Left lung (tissue), 10 donors: ENCODE results near the gene TNS3. TPM values are rescaled to one million over a fixed set of nuclear protein-coding genes. Genes with fewer than 3 reads are reported as not detected.

Experiments used
- ATAC-seq: fragments of 200-7000 bp; cut with Tn5 transposase; one replicate; pipeline ENCODE4 v1.9.1; 2020; ENCODE audit warnings: moderate library complexity
- DNase-seq, 4 donors: peaks; one replicate each; pipeline ENCODE4 v3.0.0-alpha.2; 2013 to 2020
- H3K27ac ChIP-seq, 2 donors: fragments of 200-600 bp; sonication (generic) in 1 of 2; one replicate each; pipeline versions ENCODE4 v1.5.0 to v1.8.0; 2020 to 2021
- H3K27me3 ChIP-seq, 2 donors: fragments of 200-600 bp; sonication (generic) in 1 of 2; one replicate each; pipeline versions ENCODE4 v1.5.0 to v1.8.0; 2020 to 2021
- H3K36me3 ChIP-seq, 2 donors: fragments of 200-600 bp; sonication (generic) in 1 of 2; one replicate each; pipeline versions ENCODE4 v1.5.0 to v1.8.0; 2020 to 2021
- H3K4me1 ChIP-seq, 2 donors: fragments of 200-600 bp; one replicate each; pipeline ENCODE4 v1.8.0; 2021
- H3K4me3 ChIP-seq, 2 donors: fragments of 200-600 bp; sonication (generic) in 1 of 2; one replicate each; pipeline versions ENCODE4 v1.5.0 to v1.8.0; 2020 to 2021; ENCODE audit warnings: mild to moderate bottlenecking in 1 of 2
- H3K9me3 ChIP-seq, 2 donors: fragments of 200-600 bp; sonication (generic) in 1 of 2; one replicate each; pipeline versions ENCODE4 v1.5.0 to v1.8.0; 2020 to 2021
- intact Hi-C, 2 donors: fragments of 100-400 bp; cut with DNase I; formaldehyde crosslinking; loops; one replicate each; pipeline versions ENCODE4 v1.11.2 to v1.14.2; 2022
- polyA plus RNA-seq, 6 donors: library from polyadenylated mRNA; unstranded; fragments of 120-200 nt; gene quantifications; one replicate each; pipeline ENCODE4 v1.2.1, GENCODE V29; 2013; ENCODE audit not compliant: insufficient read length in 6 of 6
- total RNA-seq, 2 donors: library from RNA; stranded (reverse); fragmentation: NEBNext Ultra II Directional; extraction: Animal tissue kit (Norgen Biotek cat#: 25700); gene quantifications; one replicate each; pipeline ENCODE4 v1.2.1, GENCODE V29; 2021
- TF ChIP-seq, protein P1 (sequence below), 2 donors: fragments of 200-600 bp; sonication (generic) in 1 of 2; IDR thresholded peaks; one replicate each; pipeline versions ENCODE4 v1.5.0 to v1.8.0; 2021; ENCODE audit warnings: antibody characterized with exemption in 2 of 2
- donor health status: DM: no; HTN: yes; CAD: no.
- donor health status: DM: no; HTN: no; CAD: no.

TNS3 gene
- total and polyA plus RNA-seq, 8 donors = 86.3 to 151 (median 97.8) TPM

DNA sequence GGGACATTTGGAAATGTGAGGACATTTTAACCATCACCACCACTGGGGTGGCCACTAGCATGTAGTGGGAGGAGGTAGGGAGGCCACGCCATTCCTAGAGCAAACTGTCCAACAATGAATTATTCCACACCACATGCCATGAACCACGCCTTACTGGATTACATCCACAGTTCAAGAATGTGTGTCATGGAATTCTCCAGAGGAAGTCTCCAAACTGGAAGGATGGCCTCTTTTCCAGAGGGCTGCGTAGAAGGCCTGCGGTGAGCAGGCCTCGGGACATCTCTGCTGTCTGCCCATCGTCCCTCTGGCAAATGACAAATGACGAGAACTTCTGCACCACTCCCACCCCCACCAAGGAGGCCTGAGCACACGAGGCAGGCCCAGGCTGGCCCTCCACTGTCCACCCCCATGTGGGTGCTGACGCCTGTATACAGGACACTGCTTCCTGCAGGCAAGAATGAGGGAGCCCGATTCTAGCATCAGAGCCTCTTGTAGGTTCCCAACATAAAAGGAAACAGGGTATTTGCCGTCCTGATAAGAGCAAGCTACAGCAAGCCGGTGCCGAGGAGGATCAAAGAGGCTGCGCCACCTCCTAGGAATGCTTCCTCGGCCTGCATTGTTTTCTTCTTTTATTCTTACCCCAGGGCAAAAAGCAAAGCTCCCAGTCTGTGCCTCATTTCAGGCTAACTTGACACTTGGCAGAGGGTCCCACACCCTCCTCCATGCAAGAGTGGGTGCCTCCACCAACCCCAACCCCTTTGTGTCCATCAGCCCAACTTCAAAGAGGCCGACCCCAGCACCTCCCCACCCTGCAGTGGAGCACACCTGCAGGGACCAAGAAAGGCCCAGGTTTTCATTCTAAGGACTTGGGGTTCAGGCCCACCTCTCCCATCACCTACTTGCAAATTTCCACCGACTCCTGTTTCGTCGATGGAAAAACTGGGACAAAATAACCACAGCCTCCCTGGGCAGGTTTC, 23.9 kb downstream of the TNS3 start:
- peak; percentile 35 for ATAC-seq
- Histone ChIP-seq H3K4me1 (peaks cover 9 to 28% of the 10 kb centered on the region in 2 donors), H3K4me3 (no peak overlapping the region), H3K27me3 (no peaks in the 10 kb centered on the region), H3K9me3 (no peaks in the 10 kb centered on the region), H3K36me3 (no peaks in the 10 kb centered on the region), H3K27ac (peak overlapping the region in 1 of 2 donors; percentile 33)
- peak in 1 of 4 donors; percentile 35 for DNase-seq
- intact Hi-C loops = no loop called here
- TF ChIP-seq, protein P1, sequence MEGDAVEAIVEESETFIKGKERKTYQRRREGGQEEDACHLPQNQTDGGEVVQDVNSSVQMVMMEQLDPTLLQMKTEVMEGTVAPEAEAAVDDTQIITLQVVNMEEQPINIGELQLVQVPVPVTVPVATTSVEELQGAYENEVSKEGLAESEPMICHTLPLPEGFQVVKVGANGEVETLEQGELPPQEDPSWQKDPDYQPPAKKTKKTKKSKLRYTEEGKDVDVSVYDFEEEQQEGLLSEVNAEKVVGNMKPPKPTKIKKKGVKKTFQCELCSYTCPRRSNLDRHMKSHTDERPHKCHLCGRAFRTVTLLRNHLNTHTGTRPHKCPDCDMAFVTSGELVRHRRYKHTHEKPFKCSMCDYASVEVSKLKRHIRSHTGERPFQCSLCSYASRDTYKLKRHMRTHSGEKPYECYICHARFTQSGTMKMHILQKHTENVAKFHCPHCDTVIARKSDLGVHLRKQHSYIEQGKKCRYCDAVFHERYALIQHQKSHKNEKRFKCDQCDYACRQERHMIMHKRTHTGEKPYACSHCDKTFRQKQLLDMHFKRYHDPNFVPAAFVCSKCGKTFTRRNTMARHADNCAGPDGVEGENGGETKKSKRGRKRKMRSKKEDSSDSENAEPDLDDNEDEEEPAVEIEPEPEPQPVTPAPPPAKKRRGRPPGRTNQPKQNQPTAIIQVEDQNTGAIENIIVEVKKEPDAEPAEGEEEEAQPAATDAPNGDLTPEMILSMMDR (IDR thresholded peaks at IDR 0.05) = no peak

DNA sequence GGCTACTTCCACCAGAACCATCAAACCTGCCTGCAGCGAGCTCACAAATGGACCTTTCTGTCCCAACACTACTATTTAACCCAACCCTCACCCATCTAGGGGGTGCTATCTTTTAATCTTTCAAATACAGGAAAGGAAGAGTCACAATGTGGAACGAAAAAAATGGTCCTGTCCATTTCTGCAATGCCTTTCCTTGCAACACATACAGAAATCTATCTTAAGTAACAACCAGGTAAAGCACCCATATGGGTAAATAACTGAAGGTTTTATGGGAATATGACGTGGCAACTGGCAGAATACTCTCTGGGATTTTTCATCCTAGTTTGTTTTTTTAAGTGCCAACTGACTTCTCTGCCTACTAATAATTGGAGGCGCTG, 24.6 kb downstream of the TNS3 start:
- ATAC-seq (no peak), DNase-seq (no peak)
- Histone ChIP-seq H3K36me3 (no peaks in the 10 kb centered on the region), H3K27me3 (no peaks in the 10 kb centered on the region), H3K27ac (no peak overlapping the region), H3K9me3 (no peaks in the 10 kb centered on the region), H3K4me3 (no peak overlapping the region), H3K4me1 (peaks cover 13 to 35% of the 10 kb centered on the region in 2 donors)
- TF ChIP-seq, protein P1 (IDR thresholded peaks at IDR 0.05) = no peak
- intact Hi-C loops = no loop called here

DNA sequence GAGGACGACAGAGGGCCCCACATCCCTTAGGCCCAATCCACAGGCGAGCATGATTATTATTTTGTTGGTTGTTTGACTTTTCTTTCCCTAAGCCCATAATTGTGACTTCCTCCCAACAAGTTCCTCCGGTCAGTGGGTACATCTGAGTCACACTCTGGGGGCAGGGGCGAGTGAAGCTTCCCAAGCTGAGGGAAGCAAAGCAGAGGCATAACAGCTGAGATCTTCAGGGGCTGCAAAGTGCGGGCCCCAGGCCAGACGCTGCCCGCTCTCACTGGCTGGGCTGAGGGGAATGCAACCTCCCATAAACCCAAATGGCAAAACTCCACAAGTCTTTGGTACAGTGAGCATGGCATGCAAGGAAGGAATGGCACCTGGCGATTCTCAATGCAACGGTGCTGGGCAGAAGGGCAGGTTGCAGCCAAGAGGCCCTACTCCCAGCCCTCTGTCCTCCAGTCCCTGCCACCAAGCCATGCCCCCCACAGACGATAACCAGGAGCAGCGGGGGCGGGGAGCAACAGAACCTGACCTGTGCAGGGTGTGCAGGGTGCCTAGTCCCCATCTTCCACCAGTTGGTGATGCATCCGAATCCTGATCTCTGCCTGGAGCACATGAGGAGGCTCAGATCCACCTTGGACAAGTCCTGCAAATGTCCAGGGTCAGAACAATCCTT, 25.3 kb downstream of the TNS3 start:
- no peaks in the 10 kb centered on the region for H3K9me3 ChIP-seq
- intact Hi-C loops = no loop called here
- peak overlapping the region in 1 of 2 donors; percentile 25 for H3K27ac ChIP-seq
- no peaks in the 10 kb centered on the region for H3K27me3 ChIP-seq
- ATAC-seq (peak; percentile 51), DNase-seq (peak in 1 of 4 donors; percentile 55)
- TF ChIP-seq, protein P1 (IDR thresholded peaks at IDR 0.05) = no peak
- H3K4me3 ChIP-seq = no peak overlapping the region
- no peaks in the 10 kb centered on the region for H3K36me3 ChIP-seq
- peaks cover 13 to 41% of the 10 kb centered on the region in 2 donors for H3K4me1 ChIP-seq

DNA sequence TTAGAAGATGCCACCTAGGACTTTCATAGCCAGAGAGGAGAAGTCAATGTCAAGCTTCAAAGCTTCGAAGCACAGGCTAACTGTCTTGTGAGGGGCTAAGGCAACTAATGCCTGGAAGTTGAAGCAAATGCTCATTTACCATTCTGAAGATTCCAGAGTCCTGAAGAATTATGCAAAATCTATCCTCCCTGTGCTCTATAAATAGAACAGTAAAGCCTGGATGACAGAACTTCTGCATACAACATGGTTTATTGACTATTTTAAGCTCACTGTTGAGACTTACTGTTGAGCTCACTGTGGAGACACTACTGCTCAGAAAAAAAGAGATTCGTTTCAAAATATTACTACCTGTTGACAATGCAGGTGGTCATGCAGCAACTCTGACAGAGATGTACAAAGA, 28.6 kb downstream of the TNS3 start:
- H3K27ac ChIP-seq = peak overlapping the region in 1 of 2 donors; percentile 5
- no peaks in the 10 kb centered on the region for H3K36me3 ChIP-seq
- H3K9me3 ChIP-seq = no peaks in the 10 kb centered on the region
- DNase-seq (no peak), ATAC-seq (no peak)
- intact Hi-C loops = no loop called here
- TF ChIP-seq, protein P1 (IDR thresholded peaks at IDR 0.05) = no peak
- H3K4me1 ChIP-seq = peaks cover 12 to 39% of the 10 kb centered on the region in 2 donors
- H3K27me3 ChIP-seq = no peaks in the 10 kb centered on the region
- no peak overlapping the region for H3K4me3 ChIP-seq

DNA sequence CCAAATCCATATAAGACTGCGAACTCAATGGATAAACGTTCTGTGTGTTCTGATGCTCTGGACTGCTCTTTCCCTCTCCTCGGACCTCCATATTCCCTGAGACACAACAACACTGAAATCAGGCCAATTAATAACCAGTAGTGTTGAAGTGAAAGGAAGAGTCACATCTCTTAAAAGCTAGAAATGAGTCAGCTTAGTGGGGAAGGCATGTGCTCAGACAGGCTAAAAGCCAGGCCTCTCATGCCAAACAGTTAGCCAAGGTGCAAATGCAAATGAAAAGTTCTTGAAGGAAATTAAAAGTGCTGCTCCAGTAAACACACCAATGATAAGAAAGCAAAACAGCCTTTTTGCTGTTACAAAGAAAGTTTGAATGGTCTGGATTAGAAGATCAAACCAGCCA, 29.3 kb downstream of the TNS3 start:
- H3K4me3 ChIP-seq = no peak overlapping the region
- no peaks in the 10 kb centered on the region for H3K27me3 ChIP-seq
- no peaks in the 10 kb centered on the region for H3K9me3 ChIP-seq
- no peak for DNase-seq
- H3K27ac ChIP-seq = peak overlapping the region in 1 of 2 donors; percentile 5
- no peaks in the 10 kb centered on the region for H3K36me3 ChIP-seq
- ATAC-seq = peak; percentile 81
- intact Hi-C loops = no loop called here
- TF ChIP-seq, protein P1 (IDR thresholded peaks at IDR 0.05) = no peak
- H3K4me1 ChIP-seq = peaks cover 6 to 32% of the 10 kb centered on the region in 2 donors
